PC-9 (cell line): Measurements from ENCODE around the gene FBXO10.

Source experiments
- CTCF ChIP-seq: fragments of 200-600 bp; sonication (generic); conservative IDR thresholded peaks from 2 replicates; pipeline ENCODE4 v1.6.1; 2017; ENCODE audit warnings: mixed run types, antibody characterized with exemption, mild to moderate bottlenecking, moderate library complexity
- EZH2 ChIP-seq: fragments of 200-600 bp; sonication (generic); IDR thresholded peaks from 2 replicates; pipeline ENCODE4 v1.8.0; 2017; ENCODE audit warnings: antibody characterized with exemption, low read depth

GRCh38 chr9:37624073-37624472, 47.9 kb upstream of the FBXO10 start:
- no peak for TF ChIP-seq EZH2
- no peak for TF ChIP-seq CTCF
